ENCODE measurements around the gene SLPI.

DNA sequence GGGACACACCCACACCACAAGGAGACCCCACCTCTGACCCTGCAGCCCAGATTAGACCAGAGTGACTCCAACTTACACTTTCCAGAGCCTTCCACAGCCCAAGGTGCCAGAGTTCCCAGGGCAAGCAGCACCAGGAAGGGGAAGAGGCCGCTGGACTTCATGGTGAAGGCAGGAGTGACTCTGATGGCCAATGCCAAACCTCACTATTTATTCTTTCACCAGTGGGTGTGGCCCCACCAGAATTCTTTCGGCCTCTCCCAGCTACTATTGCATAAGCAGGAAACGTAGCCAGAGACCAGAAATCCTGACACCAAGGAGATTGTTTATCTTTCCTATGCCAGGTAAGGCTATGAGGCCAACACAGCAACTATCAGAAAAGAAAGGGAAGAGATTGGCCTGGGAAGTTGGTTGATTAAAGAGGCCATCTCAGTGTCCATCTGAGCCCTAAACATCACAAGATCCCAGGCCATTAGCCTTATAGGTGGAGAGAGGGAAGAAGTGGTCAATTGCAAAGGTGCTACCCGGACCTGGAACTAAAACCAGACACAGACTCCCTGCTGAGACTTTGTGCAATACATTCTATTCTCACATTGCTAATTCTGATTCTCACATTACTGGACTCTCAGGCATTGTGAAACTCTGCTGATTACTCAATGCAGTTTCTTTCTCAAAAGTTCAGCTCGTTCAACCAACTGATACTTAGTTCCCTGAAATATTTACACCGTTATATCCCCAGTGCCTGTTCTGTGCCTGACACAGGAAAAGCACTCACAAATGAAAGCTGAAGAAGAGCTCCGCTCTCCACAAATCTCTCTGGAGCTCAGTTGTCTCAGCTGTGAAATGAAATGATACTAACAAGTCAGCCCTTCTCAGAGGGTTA, at the start of gene SLPI:
- TF ChIP-seq, protein P1, sequence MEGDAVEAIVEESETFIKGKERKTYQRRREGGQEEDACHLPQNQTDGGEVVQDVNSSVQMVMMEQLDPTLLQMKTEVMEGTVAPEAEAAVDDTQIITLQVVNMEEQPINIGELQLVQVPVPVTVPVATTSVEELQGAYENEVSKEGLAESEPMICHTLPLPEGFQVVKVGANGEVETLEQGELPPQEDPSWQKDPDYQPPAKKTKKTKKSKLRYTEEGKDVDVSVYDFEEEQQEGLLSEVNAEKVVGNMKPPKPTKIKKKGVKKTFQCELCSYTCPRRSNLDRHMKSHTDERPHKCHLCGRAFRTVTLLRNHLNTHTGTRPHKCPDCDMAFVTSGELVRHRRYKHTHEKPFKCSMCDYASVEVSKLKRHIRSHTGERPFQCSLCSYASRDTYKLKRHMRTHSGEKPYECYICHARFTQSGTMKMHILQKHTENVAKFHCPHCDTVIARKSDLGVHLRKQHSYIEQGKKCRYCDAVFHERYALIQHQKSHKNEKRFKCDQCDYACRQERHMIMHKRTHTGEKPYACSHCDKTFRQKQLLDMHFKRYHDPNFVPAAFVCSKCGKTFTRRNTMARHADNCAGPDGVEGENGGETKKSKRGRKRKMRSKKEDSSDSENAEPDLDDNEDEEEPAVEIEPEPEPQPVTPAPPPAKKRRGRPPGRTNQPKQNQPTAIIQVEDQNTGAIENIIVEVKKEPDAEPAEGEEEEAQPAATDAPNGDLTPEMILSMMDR (IDR thresholded peaks at IDR 0.05; ENCODE audit: low read length), result no peak
- TF ChIP-seq EZH2 (IDR thresholded peaks at IDR 0.05; ENCODE audit: borderline replicate concordance, low read length), result no peak

All from OCI-LY1 (cell line).